NCI-H1436 (cell line): ENCODE measurements around the gene SREBF2.
"Not testable (repeated sequence)": the region's sequence is repeated elsewhere in the genome, so short reads cannot be mapped to it uniquely, and the experiment has no call there.

ENCODE experiments used
- DNase-seq: peaks from one replicate; lab custom pipeline; 2025; lab: John Stamatoyannopoulos, UW

Gene SREBF2

GRCh38 chr22:41821471-41822316 is 11.2 kb upstream of the SREBF2 start:
- no peak for DNase-seq

- peak; percentile 65 for DNase-seq
Observed at GRCh38 chr22:41822317-41823057, 10.4 kb upstream of the SREBF2 start.

GRCh38 chr22:41823797-41824196 is 9.1 kb upstream of the SREBF2 start:
- DNase-seq = no peak

GRCh38 chr22:41825376-41825775 is 7.5 kb upstream of the SREBF2 start:
- no peak for DNase-seq

GRCh38 chr22:41826021-41826420 is 6.9 kb upstream of the SREBF2 start:
- DNase-seq = no peak

- DNase-seq = no peak
Observed at GRCh38 chr22:41826430-41827383, 6.2 kb upstream of the SREBF2 start.

- DNase-seq = no peak
Observed at GRCh38 chr22:41827671-41828070, 5.2 kb upstream of the SREBF2 start.

- no peak for DNase-seq
Observed at GRCh38 chr22:41828516-41828915, 4.4 kb upstream of the SREBF2 start.

- DNase-seq = no peak
Observed at GRCh38 chr22:41830174-41830573, 2.7 kb upstream of the SREBF2 start.

GRCh38 chr22:41831383-41831782 is 1.5 kb upstream of the SREBF2 start:
- DNase-seq = no peak

- DNase-seq = no peak
Observed at GRCh38 chr22:41831828-41832552, 915 bp upstream of the SREBF2 start.

GRCh38 chr22:41833369-41834004 is 582 bp downstream of the SREBF2 start:
- no peak for DNase-seq

- DNase-seq = no peak
Observed at GRCh38 chr22:41834005-41834944, 1.4 kb downstream of the SREBF2 start.

GRCh38 chr22:41835462-41835861 is 2.6 kb downstream of the SREBF2 start:
- not testable (repeated sequence) for DNase-seq

- DNase-seq = no peak
Observed at GRCh38 chr22:41836551-41836950, 3.6 kb downstream of the SREBF2 start.

GRCh38 chr22:41838842-41839618 is 6.1 kb downstream of the SREBF2 start:
- DNase-seq = no peak

GRCh38 chr22:41840216-41840615 is 7.3 kb downstream of the SREBF2 start:
- DNase-seq = no peak

- DNase-seq = no peak
Observed at GRCh38 chr22:41841085-41841712, 8.3 kb downstream of the SREBF2 start.
